Cardiac atrium fibroblast (primary cell): ENCODE measurements around the gene SAT2. TPM values are rescaled to one million over a fixed set of nuclear protein-coding genes. Genes with fewer than 3 reads are reported as not detected.

Experiments used
- total RNA-seq: library from RNA; depleted of rRNA; stranded (reverse); fragments of >200 nt; gene quantifications from 2 replicates; pipeline ENCODE4 v1.2.3, GENCODE V29; 2015

Gene SAT2
- 36.8 and 47.5 TPM in 2 replicates for total RNA-seq

GRCh38 chr17:7627250-7628121 is at the start of gene SAT2:
Gene SAT2 (minus strand): TSS chr17:7627821. CDS start chr17:7627635, 186 bp downstream.

GRCh38 chr17:7650509-7651096 is 23.0 kb upstream of the SAT2 start, which contains the start of gene ATP1B2:
Gene ATP1B2 (plus strand): TSS chr17:7650926. CDS start chr17:7651519, 593 bp downstream.

GRCh38 chr17:7629939-7630571 is 2.4 kb upstream of the SAT2 start, which contains the start of gene SHBG:
Gene SHBG (plus strand): TSS chr17:7630135. CDS start chr17:7630173, 38 bp downstream.

GRCh38 chr17:7614425-7615264 is 13.0 kb downstream of the SAT2 start, which contains the start of gene FXR2:
Gene FXR2 (minus strand): TSS chr17:7614897. CDS start chr17:7614532, 365 bp downstream.

GRCh38 chr17:7589891-7590691 is 37.5 kb downstream of the SAT2 start, which contains the start of gene SOX15:
Gene SOX15 (minus strand): TSS chr17:7590094. CDS start chr17:7589676, 418 bp downstream.

GRCh38 chr17:7583253-7584109 is 44.1 kb downstream of the SAT2 start, which contains the start of gene MPDU1:
Gene MPDU1 (plus strand): TSS chr17:7583852. CDS start chr17:7583863, 11 bp downstream.

GRCh38 chr17:7579001-7579833 is 48.4 kb downstream of the SAT2 start, which contains the start of gene CD68:
Gene CD68 (plus strand): TSS chr17:7579638. CDS start chr17:7579678, 40 bp downstream.

Other genes starting within 250 kb of the SAT2 start
- under 0.01 and 0.18 TPM in 2 replicates for gene TNK1, start 246.7 kb downstream of the SAT2 start, total RNA-seq
- 62.9 and 82.3 TPM in 2 replicates for gene PLSCR3, start 233.3 kb downstream of the SAT2 start, total RNA-seq
- 147 and 158 TPM in 2 replicates for gene TMEM256, start 223.7 kb downstream of the SAT2 start, total RNA-seq
- 7.8 and 12.5 TPM in 2 replicates for gene NLGN2, start 220.0 kb downstream of the SAT2 start, total RNA-seq
- gene SPEM1, start 207.5 kb downstream of the SAT2 start, total RNA-seq = not detected in 2 replicates
- gene SPEM2, start 202.2 kb downstream of the SAT2 start, total RNA-seq = not detected in 2 replicates
- gene SPEM3, start 199.0 kb downstream of the SAT2 start, total RNA-seq = not detected in 2 replicates
- 2.9 and 3.8 TPM in 2 replicates for gene TMEM102, start 192.4 kb downstream of the SAT2 start, total RNA-seq
- gene FGF11, start 188.3 kb downstream of the SAT2 start, total RNA-seq = 1.8 and 3.4 TPM in 2 replicates
- 6.9 and 8.3 TPM in 2 replicates for gene CHRNB1, start 182.8 kb downstream of the SAT2 start, total RNA-seq
- gene ZBTB4, start 148.2 kb downstream of the SAT2 start, total RNA-seq = 20.4 and 27.2 TPM in 2 replicates
- gene SLC35G6, start 146.4 kb downstream of the SAT2 start, total RNA-seq = not detected in 2 replicates
- 57.0 and 69.2 TPM in 2 replicates for gene POLR2A, start 143.5 kb downstream of the SAT2 start, total RNA-seq
- 39.2 and 40.1 TPM in 2 replicates for gene TNFSF12, start 78.8 kb downstream of the SAT2 start, total RNA-seq
- gene TNFSF13, start 69.1 kb downstream of the SAT2 start, total RNA-seq = 2.8 and 11.4 TPM in 2 replicates
- gene SENP3, start 65.9 kb downstream of the SAT2 start, total RNA-seq = 42.2 and 62.5 TPM in 2 replicates
- 19.3 and 30.1 TPM in 2 replicates for gene CD68, start 48.2 kb downstream of the SAT2 start, total RNA-seq
- gene MPDU1, start 44.0 kb downstream of the SAT2 start, total RNA-seq = 156 and 212 TPM in 2 replicates
- not detected in 2 replicates for gene SOX15, start 37.7 kb downstream of the SAT2 start, total RNA-seq
- 32.1 and 35.6 TPM in 2 replicates for gene FXR2, start 12.9 kb downstream of the SAT2 start, total RNA-seq
- gene SHBG, start 2.3 kb upstream of the SAT2 start, total RNA-seq = 1.6 TPM in 1 of 2 replicates, not detected in the other
- gene ATP1B2, start 23.1 kb upstream of the SAT2 start, total RNA-seq = 2.9 TPM in 1 of 2 replicates, not detected in the other
- 42.1 and 51.4 TPM in 2 replicates for gene TP53, start 59.7 kb upstream of the SAT2 start, total RNA-seq
- 4.7 and 7.9 TPM in 2 replicates for gene WRAP53, start 60.7 kb upstream of the SAT2 start, total RNA-seq
- 6.6 and 7.0 TPM in 2 replicates for gene EFNB3, start 77.4 kb upstream of the SAT2 start, total RNA-seq
- 2.3 and 6.3 TPM in 2 replicates for gene DNAH2, start 89.9 kb upstream of the SAT2 start, total RNA-seq
- gene KDM6B, start 206.4 kb upstream of the SAT2 start, total RNA-seq = 3.2 and 7.6 TPM in 2 replicates
- gene TMEM88, start 227.2 kb upstream of the SAT2 start, total RNA-seq = 0.72 TPM in 1 of 2 replicates, not detected in the other
- 110 and 113 TPM in 2 replicates for gene NAA38, start 229.7 kb upstream of the SAT2 start, total RNA-seq
- 7.6 and 8.1 TPM in 2 replicates for gene CYB5D1, start 230.2 kb upstream of the SAT2 start, total RNA-seq